Transverse colon (tissue), 4 donors: ENCODE measurements around the gene UQCC2. TPM values are rescaled to one million over a fixed set of nuclear protein-coding genes. Genes with fewer than 3 reads are reported as not detected.

ENCODE experiments used
- DNase-seq: peaks from one replicate; pipeline ENCODE4 v3.0.0-alpha.2; 2019
- H3K27ac ChIP-seq, 4 donors: fragments of 200-600 bp; sonication (generic); 2 replicates each; pipeline ENCODE4 v1.5.1; 2016 to 2018; ENCODE audit warnings: inconsistent platforms in 4 of 4
- H3K27me3 ChIP-seq: fragments of 200-600 bp; sonication (generic); 2 replicates; pipeline ENCODE4 v1.5.1; 2017; ENCODE audit warnings: inconsistent platforms
- H3K36me3 ChIP-seq, 4 donors: fragments of 200-600 bp; sonication (generic); 2 replicates each; pipeline ENCODE4 v1.5.1; 2017 to 2019; ENCODE audit warnings: inconsistent platforms in 4 of 4
- H3K4me1 ChIP-seq, 4 donors: fragments of 200-600 bp; sonication (generic); 2 replicates each; pipeline ENCODE4 v1.5.1; 2017 to 2020; ENCODE audit warnings: inconsistent platforms in 4 of 4
- H3K4me3 ChIP-seq, 4 donors: fragments of 200-600 bp; sonication (generic); 1 replicate in 1 of 4; 2 replicates in 3 of 4; pipeline versions ENCODE4 v1.5.1 to v1.6.1; 2017 to 2019; ENCODE audit warnings: inconsistent platforms in 4 of 4
- H3K9me3 ChIP-seq, 2 donors: fragments of 200-600 bp; sonication (generic); 2 replicates each; pipeline ENCODE4 v1.5.1; 2017 to 2019; ENCODE audit warnings: inconsistent platforms in 2 of 2
- EP300 ChIP-seq: sonication (generic); formaldehyde crosslinking; IDR thresholded peaks from one replicate; pipeline ENCODE4 v1.6.1; 2017; ENCODE audit warnings: antibody characterized with exemption, low read depth
- POLR2A ChIP-seq: fragments of 450-650 bp; IDR thresholded peaks from one replicate; pipeline ENCODE4 v1.6.1; 2016; ENCODE audit warnings: antibody characterized with exemption, mild to moderate bottlenecking, moderate library complexity
- POLR2AphosphoS5 ChIP-seq, 3 donors: sonication (generic); formaldehyde crosslinking; IDR thresholded peaks; one replicate each; pipeline ENCODE4 v1.6.1; 2016; ENCODE audit warnings: antibody characterized with exemption in 3 of 3
- whole genome bisulfite sequencing, 2 donors: methylation state at CpG; one replicate each; pipeline ENCODE4 v1.1.5; 2018; ENCODE audit warnings: low coverage in 1 of 2; 5-methylcytosine and 5-hydroxymethylcytosine counted together
- in situ Hi-C, 4 donors: fragments of 200-750 bp; cut with MboI; loops; one replicate each; pipeline versions ENCODE4 v1.15.0 to v1.15.1; 2017; ENCODE audit warnings: low sequenced_read_pairs in 3 of 4, low pct_ligation_motif_present in 1 of 4, low pct_unique_long_range_greater_than_20kb in 1 of 4
- intact Hi-C: fragments of 100-400 bp; cut with DNase I; formaldehyde crosslinking; loops from one replicate; pipeline ENCODE4 v1.15.1; 2023; ENCODE audit warnings: low total_unique reads
- total RNA-seq, 4 donors: library from RNA; depleted of rRNA; stranded (reverse); fragments of >200 nt; gene quantifications; one replicate each; pipeline ENCODE4 v1.1.0, GENCODE V29; 2016
- TF ChIP-seq, protein P1 (sequence below), 5 experiments: fragments of 200-600 bp in 3 of 5; fragments of 450-650 bp in 2 of 5; sonication (generic) in 3 of 5; IDR thresholded peaks; 1 replicate in 2 of 5; 2 replicates in 3 of 5; pipeline ENCODE4 v1.5.1; 2016 to 2017; ENCODE audit warnings: antibody characterized with exemption in 5 of 5, inconsistent platforms in 3 of 5, mild to moderate bottlenecking in 2 of 5, moderate library complexity in 1 of 5

UQCC2 gene
- total RNA-seq, 4 donors from 2014 or later, result 2.8 to 17.6 (median 8.8) TPM

DNA sequence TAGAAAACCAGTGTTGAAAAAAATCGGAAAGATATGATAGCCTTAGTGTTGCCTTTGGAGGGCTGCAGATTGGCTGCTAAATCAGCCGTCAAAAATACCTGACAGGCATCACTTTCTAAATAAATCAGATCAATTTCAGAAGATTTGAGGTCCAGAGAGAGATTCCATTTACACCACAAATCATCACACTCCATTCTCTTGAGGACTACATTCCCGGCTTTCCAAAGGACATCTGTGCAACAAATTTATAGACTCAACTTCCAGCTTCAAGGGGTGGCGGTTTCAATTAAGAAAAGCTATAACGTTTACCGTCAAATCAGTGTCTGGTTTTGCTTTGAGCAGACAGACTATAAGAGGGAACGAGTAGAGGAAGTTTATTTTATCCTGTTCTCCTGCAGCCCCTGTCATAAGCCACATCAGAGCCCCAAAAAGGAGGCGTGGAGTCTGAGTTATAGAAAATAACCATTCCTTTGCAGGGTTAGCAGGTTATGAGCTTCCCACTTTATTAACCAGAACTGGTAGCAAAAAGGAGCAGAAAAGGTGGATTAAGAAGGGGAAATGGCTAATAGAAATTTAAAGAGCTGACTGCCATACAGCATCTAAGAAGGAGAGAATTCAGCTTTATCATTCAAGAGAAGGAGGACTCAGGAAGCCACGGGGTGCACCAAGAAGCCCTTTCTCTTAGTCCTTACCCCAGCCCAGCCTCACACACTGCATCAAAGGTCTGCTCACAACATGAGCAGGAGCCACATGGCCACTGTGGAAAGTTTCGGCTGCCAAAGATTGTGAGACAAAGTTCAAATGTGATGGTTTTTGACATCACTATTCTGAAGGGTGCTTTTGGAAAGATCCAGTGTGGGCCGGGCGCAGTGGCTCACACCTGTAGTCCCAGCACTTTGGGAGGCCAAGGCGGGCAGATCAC, 12.9 kb upstream of the UQCC2 start:
- WGBS, 2 donors, result 62 to 63% methylated on average over 10 to 13 of the region's 13 CpGs
- DNase-seq, result no peak
- Histone ChIP-seq H3K4me3 (no peak overlapping the region), H3K4me1 (no peaks in the 10 kb centered on the region), H3K9me3 (no peaks in the 10 kb centered on the region), H3K27me3 (no peaks in the 10 kb centered on the region), H3K27ac (no peak overlapping the region), H3K36me3 (no peaks in the 10 kb centered on the region)
- no peak for TF ChIP-seq POLR2A
- TF ChIP-seq EP300, result no peak
- TF ChIP-seq, protein P1, sequence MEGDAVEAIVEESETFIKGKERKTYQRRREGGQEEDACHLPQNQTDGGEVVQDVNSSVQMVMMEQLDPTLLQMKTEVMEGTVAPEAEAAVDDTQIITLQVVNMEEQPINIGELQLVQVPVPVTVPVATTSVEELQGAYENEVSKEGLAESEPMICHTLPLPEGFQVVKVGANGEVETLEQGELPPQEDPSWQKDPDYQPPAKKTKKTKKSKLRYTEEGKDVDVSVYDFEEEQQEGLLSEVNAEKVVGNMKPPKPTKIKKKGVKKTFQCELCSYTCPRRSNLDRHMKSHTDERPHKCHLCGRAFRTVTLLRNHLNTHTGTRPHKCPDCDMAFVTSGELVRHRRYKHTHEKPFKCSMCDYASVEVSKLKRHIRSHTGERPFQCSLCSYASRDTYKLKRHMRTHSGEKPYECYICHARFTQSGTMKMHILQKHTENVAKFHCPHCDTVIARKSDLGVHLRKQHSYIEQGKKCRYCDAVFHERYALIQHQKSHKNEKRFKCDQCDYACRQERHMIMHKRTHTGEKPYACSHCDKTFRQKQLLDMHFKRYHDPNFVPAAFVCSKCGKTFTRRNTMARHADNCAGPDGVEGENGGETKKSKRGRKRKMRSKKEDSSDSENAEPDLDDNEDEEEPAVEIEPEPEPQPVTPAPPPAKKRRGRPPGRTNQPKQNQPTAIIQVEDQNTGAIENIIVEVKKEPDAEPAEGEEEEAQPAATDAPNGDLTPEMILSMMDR (IDR thresholded peaks at IDR 0.05), result no peak
- no peak for TF ChIP-seq POLR2AphosphoS5 (IDR thresholded peaks at IDR 0.05)
- in situ Hi-C loops, result no loop called here
- intact Hi-C loops, result no loop called here

- no peaks in the 10 kb centered on the region for H3K4me1 ChIP-seq
- H3K27me3 ChIP-seq, result no peaks in the 10 kb centered on the region
- no peaks in the 10 kb centered on the region for H3K36me3 ChIP-seq
- in situ Hi-C loops, result no loop called here
- H3K27ac ChIP-seq, result no peak overlapping the region
- DNase-seq, result no peak
- H3K4me3 ChIP-seq, result no peak overlapping the region
- TF ChIP-seq POLR2A, result no peak
- no peak for TF ChIP-seq EP300
- no peak for TF ChIP-seq POLR2AphosphoS5 (IDR thresholded peaks at IDR 0.05)
- TF ChIP-seq, protein P1 (IDR thresholded peaks at IDR 0.05), result no peak
- intact Hi-C loops, result no loop called here
- no peaks in the 10 kb centered on the region for H3K9me3 ChIP-seq
- 50 to 51% methylated on average over 2 to 3 of the region's 3 CpGs for WGBS, 2 donors
Measured at GRCh38 chr6:33723371-33724085, 12.0 kb upstream of the UQCC2 start.

DNA sequence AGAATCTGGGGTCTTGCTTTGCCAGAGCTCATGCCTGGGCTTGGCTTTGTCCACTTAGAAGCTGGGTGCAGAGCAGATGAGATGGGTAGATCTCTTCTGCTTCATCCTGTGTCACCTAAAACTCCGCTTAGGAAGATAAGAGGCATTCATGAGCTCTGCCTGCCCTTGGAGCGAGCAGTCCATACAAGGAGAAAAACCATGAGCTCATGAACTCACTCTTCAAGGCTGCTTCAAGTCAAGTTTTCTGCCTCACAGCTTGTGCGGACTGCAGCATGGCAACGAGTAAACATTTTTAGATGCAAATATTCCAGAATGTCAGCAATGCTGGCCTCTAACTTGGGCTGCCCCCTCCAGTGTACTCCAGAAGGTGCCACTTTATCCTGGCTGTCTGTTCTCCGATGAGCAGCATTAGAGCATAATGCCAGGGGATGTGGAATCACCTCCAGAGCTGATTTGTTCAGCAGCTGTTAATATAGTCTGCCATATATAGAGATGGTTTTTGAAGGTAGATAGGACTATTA, 10.7 kb upstream of the UQCC2 start:
- Histone ChIP-seq H3K4me3 (no peak overlapping the region), H3K27me3 (no peaks in the 10 kb centered on the region), H3K9me3 (no peaks in the 10 kb centered on the region), H3K36me3 (no peaks in the 10 kb centered on the region), H3K4me1 (peaks cover 0 to 7% (median 2%) of the 10 kb centered on the region in 4 donors), H3K27ac (peak overlapping the region in 3 of 4 donors; percentile 3 to 25 (median 25))
- DNase-seq, result no peak
- in situ Hi-C loops (no loop called here), intact Hi-C loops (no loop called here)
- WGBS, 2 donors, result 84% methylated on average over 5 of the region's 5 CpGs; no CpG with 5 or more reads in 1 of the 2 donors
- TF ChIP-seq EP300 (no peak), POLR2A (no peak), POLR2AphosphoS5 (IDR thresholded peaks at IDR 0.05) (no peak)
- TF ChIP-seq, protein P1 (IDR thresholded peaks at IDR 0.05), result no peak

DNA sequence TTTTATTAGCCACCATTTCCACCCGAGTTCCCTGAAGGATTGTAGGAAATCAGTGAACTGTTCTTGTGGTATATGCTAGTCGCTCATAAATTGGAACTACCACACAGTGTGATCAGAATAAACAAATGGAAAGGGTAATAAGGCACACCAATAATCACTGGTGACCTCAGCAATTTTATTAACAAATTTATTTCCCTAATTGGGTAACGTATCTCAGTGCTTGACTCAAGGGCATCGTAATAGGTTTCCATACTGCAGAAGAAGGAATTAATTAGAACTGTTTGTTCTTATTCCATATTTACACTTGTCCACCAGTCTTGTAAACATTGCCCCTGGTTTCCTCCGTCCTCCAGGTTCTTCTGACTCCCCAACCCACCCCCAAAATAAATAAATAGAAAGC, 10.0 kb upstream of the UQCC2 start:
- Histone ChIP-seq H3K27me3 (no peaks in the 10 kb centered on the region), H3K36me3 (no peaks in the 10 kb centered on the region), H3K27ac (peak overlapping the region in 2 of 4 donors; percentile 25), H3K9me3 (no peaks in the 10 kb centered on the region), H3K4me1 (peaks cover 0 to 10% (median 5%) of the 10 kb centered on the region in 4 donors), H3K4me3 (no peak overlapping the region)
- WGBS, 2 donors, result 27 to 48% methylated on average over 3 to 5 of the region's 5 CpGs
- no peak for DNase-seq
- in situ Hi-C loops (no loop called here), intact Hi-C loops (no loop called here)
- TF ChIP-seq POLR2AphosphoS5 (IDR thresholded peaks at IDR 0.05), result no peak
- no peak for TF ChIP-seq POLR2A
- no peak for TF ChIP-seq EP300
- TF ChIP-seq, protein P1 (IDR thresholded peaks at IDR 0.05), result no peak
